ENCODE data around the gene ERBB2. TPM values are rescaled to one million over a fixed set of nuclear protein-coding genes. Genes with fewer than 3 reads are reported as not detected.

ERBB2 gene
- total and polyA plus RNA-seq, 2 of the 13 experiments (the other 11 are each of a cell fraction or from before 2014, with no cell fraction given) = 57.7 to 64.1 TPM

DNA sequence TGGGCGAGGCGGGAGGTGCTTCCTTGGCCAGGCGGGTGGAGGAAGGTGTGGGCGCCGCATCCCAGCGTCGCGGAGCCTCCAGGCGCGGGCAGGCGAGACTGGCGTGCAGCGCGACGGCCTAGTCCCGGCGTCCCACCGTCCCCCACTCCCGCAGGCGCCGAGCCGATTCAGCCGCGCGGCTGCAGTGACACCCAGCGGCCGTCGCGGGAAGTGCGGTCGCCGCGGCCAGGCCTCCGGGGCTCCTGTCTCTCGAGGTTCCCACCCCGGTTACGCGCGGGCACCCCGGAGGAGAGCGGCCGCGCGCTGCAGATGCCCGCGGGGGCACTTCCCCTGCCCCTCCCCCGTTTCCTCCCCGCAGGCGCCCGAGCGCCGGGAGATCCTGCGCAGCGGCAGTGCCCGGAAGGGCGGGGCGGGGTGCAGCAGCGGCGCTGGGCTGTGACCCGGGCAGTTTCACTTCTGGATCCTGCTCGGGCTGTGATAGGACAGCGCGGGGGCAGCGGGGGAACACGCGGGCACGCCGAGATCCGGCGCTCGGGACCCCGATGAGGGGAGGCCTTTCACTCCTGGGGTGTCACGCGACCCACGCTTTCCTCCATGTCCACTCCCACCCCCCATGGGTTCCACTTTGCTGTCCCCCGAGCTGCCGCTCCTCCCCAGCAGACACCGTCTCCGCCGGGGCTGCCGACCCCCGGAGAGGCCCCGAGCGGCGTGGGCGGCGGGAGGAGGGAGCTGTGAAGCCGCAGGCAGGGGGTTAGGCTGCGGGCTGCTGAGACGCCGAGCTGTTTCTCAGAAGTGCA, 54.5 kb downstream of the ERBB2 start (continued):
- TF ChIP-seq U2AF2 (IDR thresholded peaks at IDR 0.05; ENCODE audit: low read depth, low read length) (no peak), MBD4 (IDR thresholded peaks at IDR 0.05; ENCODE audit: borderline replicate concordance, low read length) (no peak), KDM6A (CRISPR knock-in tag; IDR thresholded peaks at IDR 0.05; ENCODE audit: low read depth) (no peak), ZNF367 (CRISPR knock-in tag; IDR thresholded peaks at IDR 0.05; ENCODE audit: borderline replicate concordance) (peak; percentile 39; the same call in 1 of the 2 replicates), SYNCRIP (IDR thresholded peaks at IDR 0.05; ENCODE audit: insufficient read depth, low read depth, low read length) (no peak), ZNF891 (CRISPR knock-in tag; IDR thresholded peaks at IDR 0.05) (peak; percentile 81; the same call in 1 of the 2 replicates), ZNF761 (CRISPR knock-in tag; conservative IDR thresholded peaks at IDR 0.05) (peak; percentile 98), ZKSCAN8 (CRISPR knock-in tag; IDR thresholded peaks at IDR 0.05; ENCODE audit: borderline replicate concordance) (peak; percentile 90; the same call in 1 of the 2 replicates), ZNF10 (CRISPR knock-in tag; IDR thresholded peaks at IDR 0.05; ENCODE audit: borderline replicate concordance, low read depth) (no peak), SNAI1 (CRISPR knock-in tag; IDR thresholded peaks at IDR 0.05; ENCODE audit: borderline replicate concordance) (no peak), ETV5 (CRISPR knock-in tag; IDR thresholded peaks at IDR 0.05; ENCODE audit: borderline replicate concordance) (peak; percentile 90), ZNF556 (CRISPR knock-in tag; IDR thresholded peaks at IDR 0.05; ENCODE audit: borderline replicate concordance) (no peak; the same call in 1 of the 2 replicates), ETV6 (CRISPR knock-in tag; conservative IDR thresholded peaks at IDR 0.05) (no peak; the same call in none of the 2 replicates), ZNF572 (CRISPR knock-in tag; IDR thresholded peaks at IDR 0.05) (peak; percentile 86; the same call in 1 of the 2 replicates), GZF1 (CRISPR knock-in tag; IDR thresholded peaks at IDR 0.05) (no peak), ZNF225 (CRISPR knock-in tag; IDR thresholded peaks at IDR 0.05) (no peak; the same call in none of the 2 replicates), CEBPG (CRISPR knock-in tag; IDR thresholded peaks at IDR 0.05) (peak; percentile 20; the same call in 1 of the 2 replicates), MXI1 (IDR thresholded peaks at IDR 0.05; ENCODE audit: borderline replicate concordance, low read depth, low read length) (peak; percentile 38; the same call in 1 of the 3 replicates), ZNF337 (CRISPR knock-in tag; IDR thresholded peaks at IDR 0.05; ENCODE audit: borderline replicate concordance, low read depth) (no peak), RAD51 (IDR thresholded peaks at IDR 0.05; ENCODE audit: borderline replicate concordance) (no peak), ZBTB7A (CRISPR knock-in tag; IDR thresholded peaks at IDR 0.05) (peak; percentile 80)
- TF ChIP-seq, protein P1, sequence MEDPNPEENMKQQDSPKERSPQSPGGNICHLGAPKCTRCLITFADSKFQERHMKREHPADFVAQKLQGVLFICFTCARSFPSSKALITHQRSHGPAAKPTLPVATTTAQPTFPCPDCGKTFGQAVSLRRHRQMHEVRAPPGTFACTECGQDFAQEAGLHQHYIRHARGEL (CRISPR knock-in tag; IDR thresholded peaks at IDR 0.05) = no peak; the same call in 1 of the 2 replicates
- TF ChIP-seq, protein P2, sequence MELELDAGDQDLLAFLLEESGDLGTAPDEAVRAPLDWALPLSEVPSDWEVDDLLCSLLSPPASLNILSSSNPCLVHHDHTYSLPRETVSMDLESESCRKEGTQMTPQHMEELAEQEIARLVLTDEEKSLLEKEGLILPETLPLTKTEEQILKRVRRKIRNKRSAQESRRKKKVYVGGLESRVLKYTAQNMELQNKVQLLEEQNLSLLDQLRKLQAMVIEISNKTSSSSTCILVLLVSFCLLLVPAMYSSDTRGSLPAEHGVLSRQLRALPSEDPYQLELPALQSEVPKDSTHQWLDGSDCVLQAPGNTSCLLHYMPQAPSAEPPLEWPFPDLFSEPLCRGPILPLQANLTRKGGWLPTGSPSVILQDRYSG (CRISPR knock-in tag; IDR thresholded peaks at IDR 0.05) = no peak
- TF ChIP-seq, protein P3, sequence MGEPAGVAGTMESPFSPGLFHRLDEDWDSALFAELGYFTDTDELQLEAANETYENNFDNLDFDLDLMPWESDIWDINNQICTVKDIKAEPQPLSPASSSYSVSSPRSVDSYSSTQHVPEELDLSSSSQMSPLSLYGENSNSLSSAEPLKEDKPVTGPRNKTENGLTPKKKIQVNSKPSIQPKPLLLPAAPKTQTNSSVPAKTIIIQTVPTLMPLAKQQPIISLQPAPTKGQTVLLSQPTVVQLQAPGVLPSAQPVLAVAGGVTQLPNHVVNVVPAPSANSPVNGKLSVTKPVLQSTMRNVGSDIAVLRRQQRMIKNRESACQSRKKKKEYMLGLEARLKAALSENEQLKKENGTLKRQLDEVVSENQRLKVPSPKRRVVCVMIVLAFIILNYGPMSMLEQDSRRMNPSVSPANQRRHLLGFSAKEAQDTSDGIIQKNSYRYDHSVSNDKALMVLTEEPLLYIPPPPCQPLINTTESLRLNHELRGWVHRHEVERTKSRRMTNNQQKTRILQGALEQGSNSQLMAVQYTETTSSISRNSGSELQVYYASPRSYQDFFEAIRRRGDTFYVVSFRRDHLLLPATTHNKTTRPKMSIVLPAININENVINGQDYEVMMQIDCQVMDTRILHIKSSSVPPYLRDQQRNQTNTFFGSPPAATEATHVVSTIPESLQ (CRISPR knock-in tag; conservative IDR thresholded peaks at IDR 0.05) = no peak; the same call in 1 of the 2 replicates
- TF ChIP-seq, protein P4, sequence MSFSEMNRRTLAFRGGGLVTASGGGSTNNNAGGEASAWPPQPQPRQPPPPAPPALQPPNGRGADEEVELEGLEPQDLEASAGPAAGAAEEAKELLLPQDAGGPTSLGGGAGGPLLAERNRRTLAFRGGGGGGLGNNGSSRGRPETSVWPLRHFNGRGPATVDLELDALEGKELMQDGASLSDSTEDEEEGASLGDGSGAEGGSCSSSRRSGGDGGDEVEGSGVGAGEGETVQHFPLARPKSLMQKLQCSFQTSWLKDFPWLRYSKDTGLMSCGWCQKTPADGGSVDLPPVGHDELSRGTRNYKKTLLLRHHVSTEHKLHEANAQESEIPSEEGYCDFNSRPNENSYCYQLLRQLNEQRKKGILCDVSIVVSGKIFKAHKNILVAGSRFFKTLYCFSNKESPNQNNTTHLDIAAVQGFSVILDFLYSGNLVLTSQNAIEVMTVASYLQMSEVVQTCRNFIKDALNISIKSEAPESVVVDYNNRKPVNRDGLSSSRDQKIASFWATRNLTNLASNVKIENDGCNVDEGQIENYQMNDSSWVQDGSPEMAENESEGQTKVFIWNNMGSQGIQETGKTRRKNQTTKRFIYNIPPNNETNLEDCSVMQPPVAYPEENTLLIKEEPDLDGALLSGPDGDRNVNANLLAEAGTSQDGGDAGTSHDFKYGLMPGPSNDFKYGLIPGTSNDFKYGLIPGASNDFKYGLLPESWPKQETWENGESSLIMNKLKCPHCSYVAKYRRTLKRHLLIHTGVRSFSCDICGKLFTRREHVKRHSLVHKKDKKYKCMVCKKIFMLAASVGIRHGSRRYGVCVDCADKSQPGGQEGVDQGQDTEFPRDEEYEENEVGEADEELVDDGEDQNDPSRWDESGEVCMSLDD (CRISPR knock-in tag; IDR thresholded peaks at IDR 0.05; ENCODE audit: borderline replicate concordance) = peak; percentile 97
